Measurements from ENCODE around the gene OSBPL8. TPM values are rescaled to one million over a fixed set of nuclear protein-coding genes. Genes with fewer than 3 reads are reported as not detected.

The OSBPL8 gene
- total and polyA plus RNA-seq, 2 of the 8 experiments (the other 6 are each of a cell fraction or from before 2014, with no cell fraction given), result 10.9 to 81.1 TPM

DNA sequence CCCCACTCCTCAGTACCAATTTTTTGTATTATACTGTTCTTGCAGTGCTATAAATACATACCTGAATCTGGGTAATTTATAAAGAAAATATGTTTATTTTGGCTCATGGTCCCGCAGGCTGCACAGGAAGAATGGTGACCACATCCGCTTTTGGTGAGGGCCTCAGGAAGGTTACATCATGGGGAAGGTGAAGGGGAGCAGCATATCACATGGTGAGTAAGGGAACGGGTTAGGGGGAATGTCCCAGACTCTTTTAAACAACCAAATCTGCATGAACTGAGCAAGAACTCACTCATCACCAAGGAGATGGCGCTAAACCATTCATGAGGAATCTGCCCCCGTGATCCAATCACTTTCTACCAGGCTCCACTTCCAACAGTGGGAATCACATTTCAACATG is 40.0 kb downstream of the OSBPL8 start:
- H3K4me2 ChIP-seq (ENCODE audit: insufficient read depth in 1 of 2, low read depth in 2 of 2, low read length in 2 of 2), result no peak overlapping the region
- TF ChIP-seq SP4 (IDR thresholded peaks at IDR 0.05; ENCODE audit: low read length), result no peak
- TF ChIP-seq POLR2AphosphoS5 (IDR thresholded peaks at IDR 0.05; ENCODE audit: low read depth, low read length), result no peak
- no peak for TF ChIP-seq BACH1 (IDR thresholded peaks at IDR 0.05; ENCODE audit: low read length)
- no peak for TF ChIP-seq TEAD4 (IDR thresholded peaks at IDR 0.05; ENCODE audit: low read depth, low read length)
- no peak for TF ChIP-seq BRCA1 (IDR thresholded peaks at IDR 0.05; ENCODE audit: low read depth, low read length)
- TF ChIP-seq TCF12 (IDR thresholded peaks at IDR 0.05; ENCODE audit: low read depth, low read length), result no peak
- TF ChIP-seq KDM1A (IDR thresholded peaks at IDR 0.05; ENCODE audit: borderline replicate concordance, low read length), result no peak
- no peak for TF ChIP-seq GTF2F1 (IDR thresholded peaks at IDR 0.05; ENCODE audit: borderline replicate concordance, low read depth, low read length)
- TF ChIP-seq, protein P1, sequence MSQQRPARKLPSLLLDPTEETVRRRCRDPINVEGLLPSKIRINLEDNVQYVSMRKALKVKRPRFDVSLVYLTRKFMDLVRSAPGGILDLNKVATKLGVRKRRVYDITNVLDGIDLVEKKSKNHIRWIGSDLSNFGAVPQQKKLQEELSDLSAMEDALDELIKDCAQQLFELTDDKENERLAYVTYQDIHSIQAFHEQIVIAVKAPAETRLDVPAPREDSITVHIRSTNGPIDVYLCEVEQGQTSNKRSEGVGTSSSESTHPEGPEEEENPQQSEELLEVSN (IDR thresholded peaks at IDR 0.05), result no peak
- TF ChIP-seq NANOG (IDR thresholded peaks at IDR 0.05; ENCODE audit: insufficient read depth, low read depth, low read length, poor library complexity, severe bottlenecking), result no peak
- TF ChIP-seq RFX5 (IDR thresholded peaks at IDR 0.05; ENCODE audit: borderline replicate concordance, low read depth, low read length), result no peak
- TF ChIP-seq JUND (IDR thresholded peaks at IDR 0.05; ENCODE audit: low read length), result no peak
- no peak for TF ChIP-seq CEBPB (IDR thresholded peaks at IDR 0.05; ENCODE audit: low read depth, low read length)
- TF ChIP-seq FOSL1 (IDR thresholded peaks at IDR 0.05; ENCODE audit: insufficient read depth, low read depth, low read length), result no peak
- no peak for TF ChIP-seq ZNF274 (IDR thresholded peaks at IDR 0.05; ENCODE audit: borderline replicate concordance, extremely low read depth, low read length)

More for the DNA sequence above, 40.0 kb downstream of the OSBPL8 start:
- H3K79me2 ChIP-seq (ENCODE audit: control insufficient read depth in 1 of 2, insufficient read depth in 2 of 2, low read length in 2 of 2), result peaks cover 2 to 69% of the 10 kb centered on the region in 2 experiments; a peak in 3 of 4 replicates
- no peak overlapping the region for H2BK12ac ChIP-seq (ENCODE audit: low read depth, low read length)
- H2BK5ac ChIP-seq (ENCODE audit: low read depth, low read length), result no peak overlapping the region
- H3K27me3 ChIP-seq (replicated peaks in 1 of 4; ENCODE audit: control insufficient read depth in 3 of 4, extremely low read depth in 1 of 4, insufficient read depth in 3 of 4, low read length in 3 of 4), result no peaks in the 10 kb centered on the region
- no peak overlapping the region for H3K23ac ChIP-seq (ENCODE audit: insufficient read length)
- H3K4ac ChIP-seq (replicated peaks; ENCODE audit: insufficient read length, low read depth, low read length), result no peak overlapping the region
- H4K8ac ChIP-seq (ENCODE audit: extremely low read depth, insufficient read depth, low read length), result no peak overlapping the region
- H2BK20ac ChIP-seq (ENCODE audit: low read length), result no peak overlapping the region
- H2AK5ac ChIP-seq (ENCODE audit: low read depth, low read length), result peak overlapping the region; percentile 79; the same call in 1 of the 2 replicates
- peaks cover 20 to 32% of the 10 kb centered on the region in 2 experiments for H3K9me3 ChIP-seq (ENCODE audit: insufficient read depth in 2 of 2, low read depth in 1 of 2, low read length in 1 of 2)
- H4K20me1 ChIP-seq (replicated peaks in 1 of 2; ENCODE audit: control insufficient read depth in 1 of 2, insufficient read depth in 2 of 2, low read length in 2 of 2), result no peaks in the 10 kb centered on the region
- WGBS, 2 experiments (ENCODE audit: extremely low coverage in 1 of 2, insufficient coverage in 1 of 2, insufficient read length in 1 of 2, insufficient replicate concordance in 2 of 2, low coverage in 1 of 2, low lambda C conversion rate in 2 of 2, missing lambda C conversion rate in 1 of 2), result 91% methylated on average over 5 of the region's 5 CpGs; no CpG with 5 or more reads in 1 of the 2 experiments
- no peak overlapping the region for H2AFZ ChIP-seq (ENCODE audit: low read length)
- FAIRE-seq (no peak), DNase-seq (ENCODE audit: low read depth in 1 of 2, low spot score in 2 of 2) (no peak)
- no peaks in the 10 kb centered on the region for H3K23me2 ChIP-seq (ENCODE audit: low read depth, low read length)
- H3K4me1 ChIP-seq (replicated peaks in 1 of 4; ENCODE audit: control insufficient read depth in 3 of 4, insufficient read depth in 4 of 4, low read length in 3 of 4), result no peaks in the 10 kb centered on the region; a peak in 2 of 7 replicates
- peak overlapping the region in 1 of 4 experiments; percentile 7; a peak in 1 of 8 replicates for H3K4me3 ChIP-seq (ENCODE audit: extremely low read depth in 1 of 4, insufficient read depth in 2 of 4, low read depth in 3 of 4, low read length in 4 of 4)
- ChIA-PET POLR2A (ENCODE audit: partially characterized antibody) (no interaction called here), CTCF (ENCODE audit: partially characterized antibody) (interaction anchor here (1.0 kb wide), 1 partner anchor 20 kb away, joined by 4 read pairs; no protein-coding TSS in a partner anchor)
- no peak overlapping the region for H3K18ac ChIP-seq (ENCODE audit: extremely low read depth, low read length)
- H3K56ac ChIP-seq (replicated peaks; ENCODE audit: insufficient read length, low read depth, low read length), result no peak overlapping the region
- H3K27ac ChIP-seq (ENCODE audit: low read depth, low read length), result no peak overlapping the region
- no peak overlapping the region for H3K9ac ChIP-seq (replicated peaks in 1 of 4; ENCODE audit: extremely low read depth in 1 of 4, low read depth in 3 of 4, low read length in 3 of 4)
- H4K91ac ChIP-seq (replicated peaks; ENCODE audit: insufficient read length, low read length), result no peak overlapping the region
- H3K14ac ChIP-seq (ENCODE audit: insufficient read length), result no peak overlapping the region
- no peak overlapping the region for H4K5ac ChIP-seq (ENCODE audit: insufficient read length, low read depth, low read length)
- no peak overlapping the region for H2BK120ac ChIP-seq (replicated peaks; ENCODE audit: low read depth, low read length)
- H3K79me1 ChIP-seq (ENCODE audit: low read depth, low read length), result peaks cover 6% of the 10 kb centered on the region; the same call in 1 of the 2 replicates
- H3K36me3 ChIP-seq (ENCODE audit: control insufficient read depth in 2 of 4, insufficient read depth in 4 of 4, low read length in 3 of 4), result peaks cover 0 to 19% (median 5%) of the 10 kb centered on the region in 4 experiments; a peak in 3 of 8 replicates
- no peak overlapping the region for H2BK15ac ChIP-seq (ENCODE audit: low read length)

All from H1 (cell line).